Panc1 (cell line): ENCODE data around the gene CSNK2A3. TPM values are rescaled to one million over a fixed set of nuclear protein-coding genes. Genes with fewer than 3 reads are reported as not detected.
A peak's percentile ranks its signal among the peaks of the same experiment; 100 is the strongest.

Experiments used
- ATAC-seq: fragments of 200-7000 bp; cut with Tn5 transposase; 2 replicates; pipeline ENCODE4 v1.9.1; 2020; ENCODE audit warnings: mild to moderate bottlenecking, moderate library complexity
- BruUV-seq: library from RNA; stranded (reverse); fragments of 400-500 nt; replicated peaks from 2 replicates; lab custom pipeline; 2021; lab: Mats Ljungman, UMichigan
- CTCF ChIA-PET: fragments of 300-600 bp; sonication (Branson Sonifier 250); formaldehyde crosslinking; loops from one replicate; lab custom pipeline; 2022; ENCODE audit warnings: antibody characterized with exemption; lab: Charles Lee
- POLR2A ChIA-PET: fragments of 300-600 bp; sonication (Branson Sonifier 250); formaldehyde crosslinking; loops from one replicate; lab custom pipeline; 2022; ENCODE audit warnings: antibody characterized with exemption; lab: Charles Lee
- DNase-seq: peaks from one replicate; pipeline ENCODE4 v3.0.0-alpha.2; 2010; ENCODE audit warnings: low read depth, low spot score
- H3K27ac ChIP-seq: 2 replicates; pipeline ENCODE4 v1.5.1; 2011; ENCODE audit warnings: mild to moderate bottlenecking, low read length, inconsistent platforms
- H3K27me3 ChIP-seq: fragments of 200-500 bp; sonication (Bioruptor generic); 2 replicates; pipeline ENCODE4 v1.6.0; 2014; ENCODE audit warnings: low read length, inconsistent platforms; ENCODE audit not compliant: control insufficient read depth, insufficient read depth
- H3K36me3 ChIP-seq: fragments of 200-500 bp; sonication (Bioruptor generic); 2 replicates; pipeline ENCODE4 v1.5.1; 2014; ENCODE audit warnings: inconsistent platforms, mild to moderate bottlenecking, low read length, moderate library complexity; ENCODE audit not compliant: control insufficient read depth, insufficient read depth
- H3K4me1 ChIP-seq: 2 replicates; pipeline ENCODE4 v1.5.1; 2011; ENCODE audit warnings: inconsistent platforms, mild to moderate bottlenecking, low read length, moderate library complexity; ENCODE audit not compliant: control insufficient read depth, insufficient read depth
- H3K4me3 ChIP-seq, 2 experiments: 2 replicates each; pipeline ENCODE4 v1.5.1; 2011 to 2012; ENCODE audit warnings: low read depth in 2 of 2, low read length in 2 of 2, mild to moderate bottlenecking in 2 of 2, inconsistent platforms in 1 of 2, moderate library complexity in 1 of 2
- H3K9me3 ChIP-seq: fragments of 200-500 bp; sonication (Bioruptor generic); 2 replicates; pipeline ENCODE4 v1.5.1; 2014; ENCODE audit warnings: low read depth, mild to moderate bottlenecking, inconsistent platforms, low read length, moderate library complexity; ENCODE audit not compliant: control insufficient read depth, insufficient read depth
- POLR2AphosphoS5 ChIP-seq: IDR thresholded peaks from 2 replicates; pipeline ENCODE4 v1.6.1; 2012; ENCODE audit warnings: mild to moderate bottlenecking, low read depth, low read length, moderate library complexity
- SIN3A ChIP-seq: IDR thresholded peaks from 2 replicates; pipeline ENCODE4 v1.6.1; 2012; ENCODE audit warnings: low read depth, mild to moderate bottlenecking, low read length, moderate library complexity, borderline replicate concordance; ENCODE audit not compliant: insufficient read depth
- TCF7L2 ChIP-seq: IDR thresholded peaks from 2 replicates; pipeline ENCODE4 v1.6.1; 2011; ENCODE audit warnings: mild to moderate bottlenecking, low read depth, low read length, inconsistent platforms
- in situ Hi-C: cut with HindIII; loops from 2 replicates; pipeline ENCODE4 v1.10.0; 2016; ENCODE audit warnings: low sequenced_read_pairs, low pct_unique_long_range_greater_than_20kb
- intact Hi-C: fragments of 100-400 bp; cut with micrococcal nuclease; formaldehyde crosslinking; loops from one replicate; pipeline ENCODE4 v1.10.0; 2022; ENCODE audit not compliant: unreplicated experiment
- total RNA-seq: library from RNA; stranded (reverse); gene quantifications from one replicate; pipeline ENCODE4 v1.2.1, GENCODE V29; 2021; ENCODE audit not compliant: unreplicated experiment
- TF ChIP-seq, protein P1 (sequence below), 2 experiments: IDR thresholded peaks; 2 replicates each; pipeline ENCODE4 v1.6.1; 2011 to 2012; ENCODE audit warnings: low read depth in 2 of 2, control low read depth in 1 of 2, low read length in 1 of 2, mild to moderate bottlenecking in 1 of 2, moderate library complexity in 1 of 2; ENCODE audit not compliant: insufficient read depth in 1 of 2
- TF ChIP-seq, protein P2 (sequence below): fragments of 450-650 bp; IDR thresholded peaks from 2 replicates; pipeline ENCODE4 v1.5.1; 2017; ENCODE audit warnings: mild to moderate bottlenecking

Gene CSNK2A3
- total RNA-seq, 1 experiment from 2014 or later: 2.6 TPM

DNA sequence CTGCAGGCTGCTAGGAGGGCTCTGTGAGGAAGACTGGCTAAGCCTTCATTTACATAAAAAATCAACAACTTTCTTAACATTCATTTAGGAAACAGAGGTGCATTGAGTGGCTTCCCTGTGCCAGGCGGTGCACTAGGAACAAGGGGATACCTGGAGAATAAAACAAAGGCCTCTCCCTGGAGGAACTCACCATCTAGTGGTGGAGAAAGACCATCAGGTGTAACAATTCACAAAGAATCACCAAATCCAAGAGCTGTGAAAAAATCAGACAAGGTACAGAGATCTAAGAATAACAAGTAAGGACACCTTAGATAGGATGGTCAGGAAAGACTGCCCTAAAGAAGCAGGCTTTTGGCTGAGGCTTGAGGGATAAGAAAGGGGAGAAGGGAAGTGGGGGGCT is 40.3 kb downstream of the CSNK2A3 start:
- Histone ChIP-seq H3K4me1 (no peaks in the 10 kb centered on the region), H3K36me3 (no peaks in the 10 kb centered on the region), H3K4me3 (no peak overlapping the region), H3K27ac (no peak overlapping the region), H3K27me3 (no peaks in the 10 kb centered on the region), H3K9me3 (no peaks in the 10 kb centered on the region)
- POLR2A ChIA-PET: no interaction called here
- CTCF ChIA-PET: no interaction called here
- in situ Hi-C loops (no loop called here), intact Hi-C loops (no loop called here)
- DNase-seq (no peak), ATAC-seq (no peak)
- TF ChIP-seq SIN3A: no peak
- no peak for TF ChIP-seq POLR2AphosphoS5
- TF ChIP-seq, protein P1, sequence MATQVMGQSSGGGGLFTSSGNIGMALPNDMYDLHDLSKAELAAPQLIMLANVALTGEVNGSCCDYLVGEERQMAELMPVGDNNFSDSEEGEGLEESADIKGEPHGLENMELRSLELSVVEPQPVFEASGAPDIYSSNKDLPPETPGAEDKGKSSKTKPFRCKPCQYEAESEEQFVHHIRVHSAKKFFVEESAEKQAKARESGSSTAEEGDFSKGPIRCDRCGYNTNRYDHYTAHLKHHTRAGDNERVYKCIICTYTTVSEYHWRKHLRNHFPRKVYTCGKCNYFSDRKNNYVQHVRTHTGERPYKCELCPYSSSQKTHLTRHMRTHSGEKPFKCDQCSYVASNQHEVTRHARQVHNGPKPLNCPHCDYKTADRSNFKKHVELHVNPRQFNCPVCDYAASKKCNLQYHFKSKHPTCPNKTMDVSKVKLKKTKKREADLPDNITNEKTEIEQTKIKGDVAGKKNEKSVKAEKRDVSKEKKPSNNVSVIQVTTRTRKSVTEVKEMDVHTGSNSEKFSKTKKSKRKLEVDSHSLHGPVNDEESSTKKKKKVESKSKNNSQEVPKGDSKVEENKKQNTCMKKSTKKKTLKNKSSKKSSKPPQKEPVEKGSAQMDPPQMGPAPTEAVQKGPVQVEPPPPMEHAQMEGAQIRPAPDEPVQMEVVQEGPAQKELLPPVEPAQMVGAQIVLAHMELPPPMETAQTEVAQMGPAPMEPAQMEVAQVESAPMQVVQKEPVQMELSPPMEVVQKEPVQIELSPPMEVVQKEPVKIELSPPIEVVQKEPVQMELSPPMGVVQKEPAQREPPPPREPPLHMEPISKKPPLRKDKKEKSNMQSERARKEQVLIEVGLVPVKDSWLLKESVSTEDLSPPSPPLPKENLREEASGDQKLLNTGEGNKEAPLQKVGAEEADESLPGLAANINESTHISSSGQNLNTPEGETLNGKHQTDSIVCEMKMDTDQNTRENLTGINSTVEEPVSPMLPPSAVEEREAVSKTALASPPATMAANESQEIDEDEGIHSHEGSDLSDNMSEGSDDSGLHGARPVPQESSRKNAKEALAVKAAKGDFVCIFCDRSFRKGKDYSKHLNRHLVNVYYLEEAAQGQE (IDR thresholded peaks at IDR 0.05; ENCODE audit: insufficient read depth in 1 of 2, low read depth in 2 of 2, low read length in 1 of 2): no peak
- TF ChIP-seq TCF7L2: no peak
- TF ChIP-seq, protein P2, sequence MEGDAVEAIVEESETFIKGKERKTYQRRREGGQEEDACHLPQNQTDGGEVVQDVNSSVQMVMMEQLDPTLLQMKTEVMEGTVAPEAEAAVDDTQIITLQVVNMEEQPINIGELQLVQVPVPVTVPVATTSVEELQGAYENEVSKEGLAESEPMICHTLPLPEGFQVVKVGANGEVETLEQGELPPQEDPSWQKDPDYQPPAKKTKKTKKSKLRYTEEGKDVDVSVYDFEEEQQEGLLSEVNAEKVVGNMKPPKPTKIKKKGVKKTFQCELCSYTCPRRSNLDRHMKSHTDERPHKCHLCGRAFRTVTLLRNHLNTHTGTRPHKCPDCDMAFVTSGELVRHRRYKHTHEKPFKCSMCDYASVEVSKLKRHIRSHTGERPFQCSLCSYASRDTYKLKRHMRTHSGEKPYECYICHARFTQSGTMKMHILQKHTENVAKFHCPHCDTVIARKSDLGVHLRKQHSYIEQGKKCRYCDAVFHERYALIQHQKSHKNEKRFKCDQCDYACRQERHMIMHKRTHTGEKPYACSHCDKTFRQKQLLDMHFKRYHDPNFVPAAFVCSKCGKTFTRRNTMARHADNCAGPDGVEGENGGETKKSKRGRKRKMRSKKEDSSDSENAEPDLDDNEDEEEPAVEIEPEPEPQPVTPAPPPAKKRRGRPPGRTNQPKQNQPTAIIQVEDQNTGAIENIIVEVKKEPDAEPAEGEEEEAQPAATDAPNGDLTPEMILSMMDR: peak; percentile 29; the same call in 1 of the 2 replicates
- BruUV-seq: no TSS peak

DNA sequence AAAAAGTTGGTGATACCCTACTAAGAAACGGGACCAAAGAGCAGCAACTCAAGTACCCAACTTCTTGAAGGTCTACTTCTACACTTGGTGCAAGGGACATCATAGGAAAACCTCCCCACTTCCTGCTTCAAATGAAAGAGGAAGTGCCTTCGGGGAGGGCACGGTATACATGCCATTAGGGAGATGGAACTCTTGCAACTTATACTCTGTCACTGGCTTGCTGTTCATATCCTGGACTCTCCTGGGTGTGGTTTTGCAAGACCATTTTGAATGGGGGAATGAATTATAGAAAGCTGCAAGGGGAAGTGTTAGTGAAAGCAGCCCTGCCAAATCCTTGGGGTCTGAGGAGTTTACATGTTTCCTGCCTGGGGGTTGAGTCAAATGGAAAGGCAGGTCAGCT is 41.9 kb downstream of the CSNK2A3 start:
- ChIA-PET CTCF (no interaction called here), POLR2A (no interaction called here)
- no peak for TF ChIP-seq POLR2AphosphoS5
- TF ChIP-seq TCF7L2: no peak
- TF ChIP-seq, protein P1 (IDR thresholded peaks at IDR 0.05; ENCODE audit: insufficient read depth in 1 of 2, low read depth in 2 of 2, low read length in 1 of 2): no peak
- no peak for TF ChIP-seq SIN3A
- TF ChIP-seq, protein P2: no peak
- ATAC-seq (no peak), DNase-seq (no peak)
- in situ Hi-C loops (no loop called here), intact Hi-C loops (no loop called here)
- H3K27me3 ChIP-seq: no peaks in the 10 kb centered on the region
- no peak overlapping the region for H3K4me3 ChIP-seq
- H3K36me3 ChIP-seq: no peaks in the 10 kb centered on the region
- no peaks in the 10 kb centered on the region for H3K4me1 ChIP-seq
- BruUV-seq: no TSS peak
- H3K27ac ChIP-seq: no peak overlapping the region
- H3K9me3 ChIP-seq: no peaks in the 10 kb centered on the region
